AG04449 (cell line): ENCODE results near the gene BAZ2B.
"Not testable (repeated sequence)": the region's sequence is repeated elsewhere in the genome, so short reads cannot be mapped to it uniquely, and the experiment has no call there.

Experiments used
- CTCF ChIA-PET: fragments of 350-600 bp; formaldehyde crosslinking; extraction: SDS; loops from one replicate; lab custom pipeline; 2021; ENCODE audit warnings: antibody characterized with exemption; lab: Yijun Ruan, JAX
- POLR2A ChIA-PET: fragments of 400-600, 350-600 bp; formaldehyde crosslinking; extraction: SDS; loops from one replicate; lab custom pipeline; 2020; ENCODE audit warnings: antibody characterized with exemption, inconsistent platforms; lab: Yijun Ruan, JAX
- DNase-seq: peaks from one replicate; pipeline ENCODE4 v3.0.0-alpha.2; 2010; ENCODE audit warnings: low read depth, low spot score
- H3K4me3 ChIP-seq: 2 replicates; pipeline ENCODE4 v1.5.1; 2011; ENCODE audit warnings: low read depth, mild to moderate bottlenecking, control low read depth, low read length
- TF ChIP-seq, protein P1 (sequence below): IDR thresholded peaks from one replicate; pipeline ENCODE4 v1.5.1; 2011; ENCODE audit warnings: mild to moderate bottlenecking, moderate library complexity, low read length, control low read depth, inconsistent platforms; ENCODE audit not compliant: insufficient read depth; ENCODE audit errors: missing control alignments

The BAZ2B gene

DNA sequence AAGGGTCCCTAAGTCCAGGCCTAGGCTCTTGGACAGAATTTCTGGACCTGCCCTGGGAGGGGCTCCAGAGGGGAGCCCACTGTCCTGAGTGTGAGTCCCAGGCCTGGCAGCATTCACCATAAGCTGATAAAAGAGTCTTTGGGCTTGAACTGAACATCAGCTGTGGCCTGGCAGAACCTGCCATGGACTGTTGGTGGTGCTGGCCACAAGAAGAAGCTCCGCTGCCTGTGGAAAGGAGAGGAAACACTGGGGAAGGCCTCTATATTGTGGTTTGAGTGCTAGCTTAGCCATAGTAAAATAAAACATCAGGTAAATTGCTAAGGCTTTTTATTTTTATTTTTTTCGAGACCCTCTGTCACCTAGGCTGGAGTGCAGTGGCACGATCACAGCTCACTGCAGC is 20.9 kb upstream of the BAZ2B start:
- POLR2A ChIA-PET = no interaction called here
- TF ChIP-seq, protein P1, sequence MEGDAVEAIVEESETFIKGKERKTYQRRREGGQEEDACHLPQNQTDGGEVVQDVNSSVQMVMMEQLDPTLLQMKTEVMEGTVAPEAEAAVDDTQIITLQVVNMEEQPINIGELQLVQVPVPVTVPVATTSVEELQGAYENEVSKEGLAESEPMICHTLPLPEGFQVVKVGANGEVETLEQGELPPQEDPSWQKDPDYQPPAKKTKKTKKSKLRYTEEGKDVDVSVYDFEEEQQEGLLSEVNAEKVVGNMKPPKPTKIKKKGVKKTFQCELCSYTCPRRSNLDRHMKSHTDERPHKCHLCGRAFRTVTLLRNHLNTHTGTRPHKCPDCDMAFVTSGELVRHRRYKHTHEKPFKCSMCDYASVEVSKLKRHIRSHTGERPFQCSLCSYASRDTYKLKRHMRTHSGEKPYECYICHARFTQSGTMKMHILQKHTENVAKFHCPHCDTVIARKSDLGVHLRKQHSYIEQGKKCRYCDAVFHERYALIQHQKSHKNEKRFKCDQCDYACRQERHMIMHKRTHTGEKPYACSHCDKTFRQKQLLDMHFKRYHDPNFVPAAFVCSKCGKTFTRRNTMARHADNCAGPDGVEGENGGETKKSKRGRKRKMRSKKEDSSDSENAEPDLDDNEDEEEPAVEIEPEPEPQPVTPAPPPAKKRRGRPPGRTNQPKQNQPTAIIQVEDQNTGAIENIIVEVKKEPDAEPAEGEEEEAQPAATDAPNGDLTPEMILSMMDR = no peak
- CTCF ChIA-PET = no interaction called here

DNA sequence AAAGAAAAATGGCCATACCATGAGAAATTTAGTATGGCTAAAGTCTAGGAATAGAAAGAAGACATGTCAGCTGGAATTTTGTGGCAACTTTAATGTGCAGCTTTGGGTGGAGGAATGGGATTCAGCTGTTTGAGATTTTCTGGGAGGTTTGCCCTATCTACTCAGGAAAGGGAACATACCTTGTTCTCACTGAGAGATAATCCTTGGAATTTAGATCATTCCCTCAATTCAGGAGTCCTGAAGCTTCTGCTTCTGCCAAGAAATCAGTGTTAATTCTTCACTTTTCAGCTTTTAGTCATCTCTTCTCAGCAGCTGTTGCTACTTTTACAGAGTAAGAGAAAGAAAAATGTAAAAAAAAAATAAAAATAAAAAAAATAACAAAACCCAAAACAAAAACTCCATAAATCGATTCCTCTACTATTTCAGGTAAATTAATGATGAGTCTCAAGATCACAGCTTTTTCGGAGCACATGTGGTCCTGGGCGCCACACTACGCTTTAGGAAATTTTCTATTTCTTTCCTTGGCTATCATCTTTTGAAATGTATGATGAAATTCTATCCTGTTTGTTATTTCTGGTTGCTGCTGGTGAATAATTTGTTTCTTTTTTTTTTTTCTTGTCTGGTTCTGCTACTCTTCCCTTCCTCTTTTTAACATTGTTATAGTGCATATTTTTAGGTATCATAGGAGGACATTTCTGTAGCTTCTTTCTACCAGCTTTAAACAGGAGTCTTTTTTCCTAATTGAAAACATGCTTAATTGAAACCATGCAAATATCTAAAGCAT is 18.9 kb upstream of the BAZ2B start:
- ChIA-PET CTCF (interaction anchor here (1.2 to 1.8 kb wide), 2 partner anchors 18 to 76 kb away, joined by 3 to 4 read pairs; no protein-coding TSS in a partner anchor), POLR2A (interaction anchor here (0.7 kb wide), 1 partner anchor 18 kb away, joined by 3 read pairs; no protein-coding TSS in a partner anchor)
- TF ChIP-seq, protein P1 = no peak
- no peak overlapping the region for H3K4me3 ChIP-seq
- no peak for DNase-seq

More for the DNA sequence above, 20.9 kb upstream of the BAZ2B start:
- no peak overlapping the region for H3K4me3 ChIP-seq
- DNase-seq = no peak

DNA sequence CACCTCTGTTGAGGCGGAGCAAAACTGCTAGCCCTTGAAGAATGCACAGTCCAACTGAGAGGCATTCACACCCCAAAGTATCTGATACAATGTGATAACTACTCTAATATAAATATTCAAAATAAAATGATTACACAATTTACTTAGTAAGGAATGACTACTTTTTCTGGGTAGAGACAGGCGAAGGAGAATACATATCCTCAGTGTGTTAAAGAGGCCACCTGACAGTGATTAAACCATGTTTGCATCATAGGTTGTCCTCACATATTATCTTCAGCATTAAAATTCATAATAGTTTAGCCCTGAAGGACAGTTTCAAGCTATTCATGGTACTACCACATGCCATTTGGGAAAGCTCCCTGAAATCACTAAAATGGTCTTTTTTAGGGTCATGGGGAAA is 16.9 kb upstream of the BAZ2B start:
- TF ChIP-seq, protein P1 = no peak
- ChIA-PET CTCF (no interaction called here), POLR2A (no interaction called here)
- H3K4me3 ChIP-seq = no peak overlapping the region
- DNase-seq = no peak

DNA sequence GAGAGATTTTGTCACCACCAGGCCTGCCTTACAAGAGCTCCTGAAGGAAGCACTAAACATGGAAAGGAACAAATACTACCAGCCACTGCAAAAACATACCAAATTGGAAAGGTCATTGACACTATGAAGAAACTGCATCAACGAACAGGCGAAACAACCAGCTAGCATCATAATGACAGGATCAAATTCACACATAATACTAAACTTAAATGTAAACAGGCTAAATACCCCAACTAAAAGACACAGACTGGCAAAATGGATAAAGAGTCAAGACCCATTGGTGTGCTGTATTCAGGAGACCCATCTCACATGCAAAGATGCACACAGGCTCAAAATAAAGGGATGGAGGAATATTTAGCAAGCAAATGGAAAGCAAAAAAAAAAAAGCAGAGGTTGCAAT is 9.3 kb upstream of the BAZ2B start:
- DNase-seq, POLR2A ChIA-PET, CTCF ChIA-PET, H3K4me3 ChIP-seq: not testable (repeated sequence)

DNA sequence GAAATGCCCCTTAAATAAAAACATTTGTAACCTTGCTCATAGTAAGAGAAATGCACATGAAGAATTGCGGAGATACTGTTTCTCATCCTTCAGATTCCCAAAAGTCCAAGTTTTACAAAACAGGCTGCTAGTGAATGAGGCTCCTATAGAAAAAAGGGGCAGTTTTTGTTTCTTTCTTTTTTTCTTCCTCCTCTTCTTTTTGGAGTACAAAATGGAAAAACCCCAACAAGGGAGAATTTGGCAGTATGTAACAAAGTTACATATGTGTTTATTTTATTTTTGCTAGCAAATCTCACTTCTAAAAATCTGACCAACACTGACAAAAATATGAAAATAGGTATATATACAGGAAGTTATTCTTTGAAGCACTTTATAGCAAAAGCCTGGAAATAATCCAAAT is 7.1 kb upstream of the BAZ2B start:
- no peak for DNase-seq
- TF ChIP-seq, protein P1 = no peak
- POLR2A ChIA-PET = no interaction called here
- no peak overlapping the region for H3K4me3 ChIP-seq
- CTCF ChIA-PET = no interaction called here

DNA sequence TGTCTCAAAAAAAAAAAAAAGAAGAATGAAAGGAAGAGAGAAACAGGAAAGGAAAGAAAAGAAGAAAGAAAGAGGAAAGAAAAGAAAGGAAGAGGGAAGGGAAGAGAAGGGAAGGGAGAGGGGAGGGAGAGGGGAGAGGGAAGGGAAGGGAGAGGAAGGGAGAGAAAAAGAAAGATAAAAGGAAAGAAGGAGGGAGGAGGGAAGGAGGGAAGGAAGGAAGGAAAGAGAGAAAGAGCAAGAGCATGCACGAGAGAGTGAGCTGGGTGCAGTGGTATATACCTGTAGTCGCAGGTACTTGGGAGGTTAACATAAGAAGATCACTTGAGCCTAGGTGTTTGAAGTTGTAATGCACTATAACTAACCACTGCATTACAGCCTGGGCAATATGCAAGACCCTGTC is 6.6 kb upstream of the BAZ2B start:
- TF ChIP-seq, protein P1 = no peak
- DNase-seq = no peak
- ChIA-PET CTCF (no interaction called here), POLR2A (no interaction called here)
- no peak overlapping the region for H3K4me3 ChIP-seq
